Activated B cell treated with CpG ODN at 0.5 μM for 24 hours (primary cell): ENCODE data around the gene STK17B. TPM values are rescaled to one million over a fixed set of nuclear protein-coding genes. Genes with fewer than 3 reads are reported as not detected.
A peak's percentile ranks its signal among the peaks of the same experiment; 100 is the strongest.

Source experiments
- ATAC-seq: fragments of 200-7000 bp; cut with Tn5 transposase; one replicate; pipeline ENCODE4 v1.10.0; 2021; ENCODE audit warnings: low read depth, mild to moderate bottlenecking, moderate library complexity
- CTCF ChIA-PET: fragments of 350-600 bp; sonication (Branson Sonifier 250); formaldehyde crosslinking; loops from one replicate; lab custom pipeline; 2021; ENCODE audit warnings: antibody characterized with exemption; lab: Charles Lee
- POLR2A ChIA-PET: fragments of 350-600 bp; sonication (Branson Sonifier 250); formaldehyde crosslinking; loops from one replicate; lab custom pipeline; 2021; ENCODE audit warnings: antibody characterized with exemption; lab: Charles Lee
- DNase-seq: peaks from one replicate; pipeline ENCODE4 v3.0.0; 2022
- H3K27ac Mint-ChIP-seq: one replicate; pipeline ENCODE4 v1.8.0; 2020; ENCODE audit warnings: mixed read lengths
- H3K27me3 Mint-ChIP-seq: one replicate; pipeline ENCODE4 v1.8.0; 2021; ENCODE audit warnings: mixed read lengths
- H3K36me3 Mint-ChIP-seq: one replicate; pipeline ENCODE4 v1.8.0; 2021; ENCODE audit warnings: low read depth, mixed read lengths
- H3K4me1 Mint-ChIP-seq: one replicate; pipeline ENCODE4 v1.8.0; 2021; ENCODE audit warnings: mixed read lengths
- H3K4me3 Mint-ChIP-seq: one replicate; pipeline ENCODE4 v1.8.0; 2020; ENCODE audit warnings: mild to moderate bottlenecking, mixed read lengths
- H3K9me3 Mint-ChIP-seq: one replicate; pipeline ENCODE4 v1.8.0; 2020; ENCODE audit warnings: mixed read lengths
- intact Hi-C: fragments of 100-400 bp; cut with micrococcal nuclease; formaldehyde crosslinking; loops from one replicate; pipeline ENCODE4 v1.15.1; 2024
- total RNA-seq: library from RNA; stranded (reverse); gene quantifications from 2 replicates; pipeline ENCODE4 v1.2.3, GENCODE V29; 2022
- TF ChIP-seq, protein P1 (sequence below): fragments of 200-600 bp; IDR thresholded peaks from one replicate; pipeline ENCODE4 v1.8.0; 2022; ENCODE audit warnings: antibody characterized with exemption, mild to moderate bottlenecking

STK17B gene
- total RNA-seq, 1 donor from 2014 or later, result 226 TPM

DNA sequence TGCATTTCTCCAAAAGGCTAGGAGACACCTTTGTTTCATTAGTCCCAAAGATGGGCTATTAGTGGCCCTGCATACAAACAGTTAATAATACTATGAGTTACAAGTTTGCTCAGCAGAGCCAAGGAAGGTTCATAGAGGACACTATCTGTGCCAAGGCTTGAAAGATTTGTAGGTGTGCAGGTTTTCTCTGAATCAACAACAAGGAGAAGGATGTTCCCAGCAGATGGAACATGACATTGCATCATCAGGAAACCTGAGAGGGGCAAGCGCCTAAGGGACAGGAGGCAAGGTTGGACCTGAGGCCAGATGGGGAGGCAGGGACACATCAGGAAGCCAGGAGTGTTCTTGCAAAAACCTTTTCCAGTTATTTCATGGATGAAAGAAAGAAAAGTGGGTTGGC, 35.4 kb upstream of the STK17B start:
- ChIA-PET POLR2A (interaction anchor here (1.0 to 3.7 kb wide), 3 partner anchors 22 to 36 kb away, joined by 3 to 43 read pairs (median 29); partner anchors contain the start of gene STK17B), CTCF (no interaction called here)
- peaks cover 47% of the 10 kb centered on the region for H3K4me1 Mint-ChIP-seq
- H3K36me3 Mint-ChIP-seq, result peaks cover 5% of the 10 kb centered on the region
- no peak overlapping the region for H3K4me3 Mint-ChIP-seq
- DNase-seq, result no peak
- H3K9me3 Mint-ChIP-seq, result peaks cover 1% of the 10 kb centered on the region
- intact Hi-C loops, result no loop called here
- no peak for ATAC-seq
- H3K27ac Mint-ChIP-seq, result peak overlapping the region; percentile 51
- no peaks in the 10 kb centered on the region for H3K27me3 Mint-ChIP-seq
- TF ChIP-seq, protein P1, sequence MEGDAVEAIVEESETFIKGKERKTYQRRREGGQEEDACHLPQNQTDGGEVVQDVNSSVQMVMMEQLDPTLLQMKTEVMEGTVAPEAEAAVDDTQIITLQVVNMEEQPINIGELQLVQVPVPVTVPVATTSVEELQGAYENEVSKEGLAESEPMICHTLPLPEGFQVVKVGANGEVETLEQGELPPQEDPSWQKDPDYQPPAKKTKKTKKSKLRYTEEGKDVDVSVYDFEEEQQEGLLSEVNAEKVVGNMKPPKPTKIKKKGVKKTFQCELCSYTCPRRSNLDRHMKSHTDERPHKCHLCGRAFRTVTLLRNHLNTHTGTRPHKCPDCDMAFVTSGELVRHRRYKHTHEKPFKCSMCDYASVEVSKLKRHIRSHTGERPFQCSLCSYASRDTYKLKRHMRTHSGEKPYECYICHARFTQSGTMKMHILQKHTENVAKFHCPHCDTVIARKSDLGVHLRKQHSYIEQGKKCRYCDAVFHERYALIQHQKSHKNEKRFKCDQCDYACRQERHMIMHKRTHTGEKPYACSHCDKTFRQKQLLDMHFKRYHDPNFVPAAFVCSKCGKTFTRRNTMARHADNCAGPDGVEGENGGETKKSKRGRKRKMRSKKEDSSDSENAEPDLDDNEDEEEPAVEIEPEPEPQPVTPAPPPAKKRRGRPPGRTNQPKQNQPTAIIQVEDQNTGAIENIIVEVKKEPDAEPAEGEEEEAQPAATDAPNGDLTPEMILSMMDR, result no peak

DNA sequence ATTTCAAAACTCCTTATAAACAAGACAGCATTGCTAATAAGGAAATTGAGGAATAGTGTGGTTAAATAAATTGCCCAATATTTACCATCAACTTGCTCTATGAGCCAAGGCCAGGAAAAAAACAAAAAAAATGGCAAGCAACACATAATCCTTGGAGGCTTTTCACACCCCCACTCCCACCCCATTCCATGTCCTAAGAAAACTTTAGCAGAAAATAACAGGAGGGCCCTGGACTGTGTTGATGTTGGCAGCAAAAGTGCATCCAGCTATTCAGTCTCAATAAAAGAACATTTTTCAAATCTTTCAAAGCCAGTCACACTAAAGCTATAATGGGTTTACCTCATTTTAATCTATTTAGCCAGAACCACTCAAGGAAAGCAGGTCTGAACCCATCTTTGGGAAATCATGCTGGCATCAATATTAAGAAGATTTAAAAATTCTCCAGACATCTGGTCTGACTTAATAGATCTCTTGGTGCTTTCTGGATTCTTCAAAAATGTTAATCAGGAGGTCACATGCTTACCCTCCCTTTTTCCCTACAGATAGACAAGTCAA, 34.6 kb upstream of the STK17B start:
- Mint-ChIP-seq H3K27ac (peak overlapping the region; percentile 51), H3K4me3 (no peak overlapping the region), H3K27me3 (no peaks in the 10 kb centered on the region), H3K4me1 (peaks cover 47% of the 10 kb centered on the region), H3K9me3 (peaks cover 1% of the 10 kb centered on the region), H3K36me3 (peaks cover under 1% of the 10 kb centered on the region)
- intact Hi-C loops, result no loop called here
- CTCF ChIA-PET, result interaction anchor here (1.0 kb wide), 1 partner anchor 70 kb away, joined by 4 read pairs; no protein-coding TSS in a partner anchor
- POLR2A ChIA-PET, result interaction anchor here (0.6 to 3.7 kb wide), 8 partner anchors 21 to 47 kb away, joined by 3 to 43 read pairs (median 10); partner anchors contain the start of gene STK17B
- ATAC-seq (no peak), DNase-seq (no peak)
- TF ChIP-seq, protein P1, result no peak

DNA sequence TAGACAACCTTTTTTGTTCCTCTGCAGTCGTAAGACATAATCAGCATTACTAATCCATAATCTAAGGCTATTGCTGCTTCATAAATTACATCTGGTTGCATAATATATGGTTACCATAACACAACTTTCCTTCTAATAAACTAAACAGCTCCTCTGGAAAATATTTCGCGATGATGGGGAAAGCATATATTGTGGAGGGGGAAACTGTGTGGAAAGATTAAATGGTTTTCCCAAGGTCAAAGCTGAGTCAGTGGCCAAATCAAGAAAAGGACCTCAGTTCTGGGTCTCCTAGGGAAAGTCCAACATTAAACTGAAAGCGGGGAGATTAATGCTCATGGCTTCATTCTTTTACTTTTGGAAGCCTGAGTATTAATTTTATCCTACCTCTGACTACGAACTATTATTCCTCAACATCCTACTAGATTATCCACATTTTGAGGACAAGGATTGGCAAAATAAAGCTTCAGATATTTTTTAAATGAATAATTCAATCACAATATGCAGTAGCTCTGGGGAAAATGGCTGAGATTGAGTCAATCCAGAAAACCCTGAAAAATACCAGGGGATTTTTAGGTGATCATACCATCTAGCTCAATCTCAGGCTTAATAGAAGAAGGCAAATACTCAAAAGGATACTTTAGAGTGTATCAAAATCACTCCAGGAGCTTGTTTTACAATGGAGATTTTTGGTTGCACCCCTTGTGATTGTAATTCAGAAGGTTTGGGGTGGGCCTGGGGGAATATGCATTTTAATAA, 33.8 kb upstream of the STK17B start:
- POLR2A ChIA-PET, result interaction anchor here (0.6 to 3.7 kb wide), 15 partner anchors 10 to 71 kb away, joined by 3 to 43 read pairs (median 5); partner anchors contain the start of gene STK17B
- intact Hi-C loops, result no loop called here
- ATAC-seq, result peak; percentile 39

DNA sequence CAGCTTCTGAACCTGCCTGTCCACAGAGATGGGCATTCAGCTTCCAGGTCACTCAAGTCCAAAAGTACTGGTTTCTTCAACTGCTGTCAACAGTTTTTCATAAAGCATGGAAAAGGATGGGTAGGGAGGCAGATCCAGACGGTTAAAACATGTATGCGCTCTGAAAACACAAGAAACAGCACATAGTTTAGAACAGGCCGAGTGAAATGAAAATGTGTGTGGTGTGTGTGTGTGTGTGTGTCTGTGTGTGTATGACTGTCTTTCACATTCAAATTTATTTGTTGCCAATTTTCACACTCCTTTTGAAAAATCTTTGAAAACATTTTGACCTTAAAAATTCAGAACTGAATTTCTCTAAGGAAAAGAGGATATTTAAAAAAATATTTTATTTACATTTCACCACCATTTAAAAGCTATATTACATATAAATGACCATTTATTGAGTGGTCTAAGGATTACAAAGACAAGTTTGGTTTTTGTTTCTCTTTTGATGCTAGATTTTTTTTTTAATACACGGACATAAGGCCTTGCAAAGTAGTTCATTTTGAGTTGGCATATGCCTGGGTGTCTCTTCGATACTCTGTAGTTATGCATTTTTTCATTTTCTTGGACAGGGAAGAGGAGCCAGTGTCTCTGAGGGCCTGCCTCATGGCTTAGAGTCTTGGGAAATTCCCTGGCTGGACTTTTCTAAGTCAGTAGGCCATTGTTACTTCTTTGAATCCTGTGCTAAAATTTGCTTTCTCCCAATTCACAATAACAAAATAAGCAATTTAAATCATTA, 30.0 kb upstream of the STK17B start:
- H3K27ac Mint-ChIP-seq, result peak overlapping the region; percentile 80
- TF ChIP-seq, protein P1, result no peak
- H3K4me1 Mint-ChIP-seq, result peaks cover 34% of the 10 kb centered on the region
- DNase-seq, result no peak
- H3K4me3 Mint-ChIP-seq, result peak overlapping the region; percentile 64
- ChIA-PET CTCF (interaction anchor here (0.6 to 2.8 kb wide), 2 partner anchors 19 to 40 kb away, joined by 3 to 8 read pairs; no protein-coding TSS in a partner anchor), POLR2A (interaction anchor here (0.7 to 5.9 kb wide), 10 partner anchors 10 to 68 kb away, joined by 3 to 45 read pairs (median 7); partner anchors contain the start of gene STK17B)
- H3K27me3 Mint-ChIP-seq, result no peaks in the 10 kb centered on the region
- no peaks in the 10 kb centered on the region for H3K9me3 Mint-ChIP-seq
- intact Hi-C loops, result no loop called here
- no peaks in the 10 kb centered on the region for H3K36me3 Mint-ChIP-seq
- ATAC-seq, result peak; percentile 18

More for the DNA sequence above, 33.8 kb upstream of the STK17B start:
- Mint-ChIP-seq H3K27ac (peak overlapping the region; percentile 37), H3K4me1 (peaks cover 47% of the 10 kb centered on the region), H3K4me3 (peak overlapping the region; percentile 37), H3K9me3 (peaks cover 1% of the 10 kb centered on the region), H3K27me3 (no peaks in the 10 kb centered on the region), H3K36me3 (no peaks in the 10 kb centered on the region)
- CTCF ChIA-PET, result interaction anchor here (0.9 to 1.1 kb wide), 4 partner anchors 15 to 73 kb away, joined by 3 to 4 read pairs (median 3); no protein-coding TSS in a partner anchor
- DNase-seq, result no peak
- TF ChIP-seq, protein P1, result no peak
